ENCODE measurements around the gene GJE1. TPM values are rescaled to one million over a fixed set of nuclear protein-coding genes. Genes with fewer than 3 reads are reported as not detected.

The GJE1 gene
- total and polyA plus RNA-seq, 7 experiments from 2014 or later: not detected

DNA sequence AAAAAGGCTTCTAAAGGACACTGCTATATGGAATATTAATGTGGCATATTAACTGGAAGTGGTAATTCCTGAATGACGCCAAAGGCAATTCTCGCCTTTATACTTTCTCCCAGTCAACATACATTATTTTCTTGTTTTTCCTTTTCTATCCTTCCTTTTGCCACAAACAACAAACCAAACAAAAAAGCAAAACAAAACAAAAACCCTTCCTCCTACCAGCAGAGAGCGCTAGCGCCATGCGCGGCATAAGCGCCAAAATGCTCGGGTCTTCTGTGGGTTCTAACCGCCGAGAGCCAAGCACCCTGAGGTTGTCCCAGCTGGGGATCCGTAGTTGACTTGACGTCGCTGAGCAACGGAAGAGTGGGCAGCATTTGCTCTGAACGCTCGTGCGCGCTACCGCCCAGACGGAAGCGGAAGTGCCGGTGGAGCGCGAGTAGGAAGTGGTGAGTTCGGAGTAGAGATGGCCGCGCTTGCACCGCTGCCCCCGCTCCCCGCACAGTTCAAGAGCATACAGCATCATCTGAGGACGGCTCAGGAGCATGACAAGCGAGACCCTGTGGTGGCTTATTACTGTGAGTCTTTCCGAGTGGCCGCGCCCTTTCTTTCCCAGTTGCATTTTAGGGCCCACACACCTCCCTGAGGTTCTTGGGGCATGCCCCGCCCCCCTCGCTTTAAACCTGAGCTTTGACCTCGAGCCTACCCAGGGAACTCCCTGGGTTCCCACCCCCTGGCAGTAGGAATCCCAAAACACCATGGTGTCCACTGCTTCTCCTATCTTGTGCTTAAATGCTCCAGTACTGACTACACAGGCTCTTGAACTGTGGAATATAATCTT, 14.3 kb downstream of the GJE1 start, which contains the start of the genes NMBR and VTA1:
TSS of gene NMBR (minus strand) at position 295 of the 835 bp plus-strand sequence. CDS start 58,464 bp downstream, outside the sequence.
TSS of gene VTA1 (plus strand) at position 436 of the 835 bp plus-strand sequence. CDS start at position 461, 25 bp downstream.
- peak within 1 kb of the TSS; percentile 80 to 98 (median 94) for H3K27ac Mint-ChIP-seq
- peak within 1 kb of the TSS; percentile 88 to 98 (median 95) for H3K4me3 Mint-ChIP-seq
- peaks cover 0 to 14% (median 5%) of the 10 kb centered on the region in 5 donors for H3K36me3 Mint-ChIP-seq
- H3K4me1 ChIP-seq (ENCODE audit: control insufficient read depth in 2 of 2, insufficient read depth in 2 of 2, low read length in 2 of 2): peaks cover 22 to 25% of the 10 kb centered on the region in 2 donors
- POLR2A ChIA-PET: interaction anchor here (0.7 to 3.0 kb wide), 5 partner anchors 10 to 1697 kb away, joined by 3 to 14 read pairs (median 3); no protein-coding TSS in a partner anchor
- CTCF ChIA-PET: interaction anchor here (0.6 to 2.0 kb wide), 11 partner anchors 8 to 1792 kb away, joined by 3 to 7 read pairs (median 3); no protein-coding TSS in a partner anchor
- H3K4me1 Mint-ChIP-seq: peaks cover 36 to 73% (median 65%) of the 10 kb centered on the region in 7 donors
- H3K4me3 ChIP-seq (ENCODE audit: low read length): peak within 1 kb of the TSS; percentile 95
- intact Hi-C loops (cut with micrococcal nuclease): loop anchor here (1.0 to 10.0 kb wide), 22 partner anchors 60 to 1948 kb away; partner anchors contain the start of genes ADAT2 (in 2 of the 2), LTV1 (in 2 of the 2), PEX3 (in 2 of the 2) and AIG1 (in 1 of the 2)
- H3K27me3 Mint-ChIP-seq: peaks cover 0 to 2% (median 0%) of the 10 kb centered on the region in 5 donors
- peaks cover 0 to 4% (median 0%) of the 10 kb centered on the region in 11 donors for H3K9me3 Mint-ChIP-seq
- no peaks in the 10 kb centered on the region for H3K27me3 ChIP-seq (ENCODE audit: control insufficient read depth in 2 of 2, insufficient read depth in 2 of 2, low read length in 2 of 2)
- ATAC-seq (peak; percentile 99), DNase-seq (peak; percentile 81 to 98 (median 97))
- peaks cover 0 to 4% (median 0%) of the 10 kb centered on the region in 3 experiments for H3K36me3 ChIP-seq (ENCODE audit: control insufficient read depth in 2 of 3, insufficient read depth in 3 of 3, low read length in 3 of 3)
- H3K27ac ChIP-seq (ENCODE audit: low read depth, low read length): peak within 1 kb of the TSS; percentile 75
- H3K9me3 ChIP-seq (ENCODE audit: control insufficient read depth in 2 of 3, low read length in 3 of 3): no peaks in the 10 kb centered on the region

DNA sequence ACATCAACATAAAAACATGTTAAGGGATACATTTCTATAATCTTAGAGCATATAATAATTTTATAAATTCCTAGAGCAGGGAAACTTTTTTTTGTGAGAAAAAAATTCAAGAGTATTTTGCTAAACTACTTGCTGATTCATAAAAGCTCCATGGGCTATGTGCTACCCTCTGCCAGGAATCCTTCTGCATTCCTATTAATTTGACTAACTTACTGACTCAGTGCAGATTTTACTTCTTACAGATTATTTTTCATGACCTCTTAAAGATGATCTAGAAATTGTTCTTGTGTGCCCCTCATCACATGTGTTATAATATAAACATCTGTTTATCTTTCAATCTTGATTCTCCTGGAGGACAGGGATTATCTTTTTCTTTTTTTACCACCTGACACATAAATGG, 20.0 kb downstream of the GJE1 start:
- DNase-seq (no peak), ATAC-seq (no peak)
- Mint-ChIP-seq H3K9me3 (no peaks in the 10 kb centered on the region), H3K27me3 (no peaks in the 10 kb centered on the region), H3K27ac (peak overlapping the region in 4 of 9 donors; percentile 2 to 43 (median 21)), H3K4me3 (peak overlapping the region in 3 of 10 donors; percentile 4 to 47 (median 25)), H3K4me1 (peaks cover 45 to 92% (median 81%) of the 10 kb centered on the region in 7 donors), H3K36me3 (peaks cover 0 to 18% (median 5%) of the 10 kb centered on the region in 5 donors)
- peaks cover 14 to 20% of the 10 kb centered on the region in 2 donors for H3K4me1 ChIP-seq (ENCODE audit: control insufficient read depth in 2 of 2, insufficient read depth in 2 of 2, low read length in 2 of 2)
- H3K27ac ChIP-seq (ENCODE audit: low read depth, low read length): no peak overlapping the region
- H3K27me3 ChIP-seq (ENCODE audit: control insufficient read depth in 2 of 2, insufficient read depth in 2 of 2, low read length in 2 of 2): no peaks in the 10 kb centered on the region
- H3K9me3 ChIP-seq (ENCODE audit: control insufficient read depth in 2 of 3, low read length in 3 of 3): no peaks in the 10 kb centered on the region
- no peaks in the 10 kb centered on the region for H3K36me3 ChIP-seq (ENCODE audit: control insufficient read depth in 2 of 3, insufficient read depth in 3 of 3, low read length in 3 of 3)
- no peak overlapping the region for H3K4me3 ChIP-seq (ENCODE audit: low read length)
- ChIA-PET POLR2A (no interaction called here), CTCF (no interaction called here)
- intact Hi-C loops (cut with micrococcal nuclease): no loop called here

DNA sequence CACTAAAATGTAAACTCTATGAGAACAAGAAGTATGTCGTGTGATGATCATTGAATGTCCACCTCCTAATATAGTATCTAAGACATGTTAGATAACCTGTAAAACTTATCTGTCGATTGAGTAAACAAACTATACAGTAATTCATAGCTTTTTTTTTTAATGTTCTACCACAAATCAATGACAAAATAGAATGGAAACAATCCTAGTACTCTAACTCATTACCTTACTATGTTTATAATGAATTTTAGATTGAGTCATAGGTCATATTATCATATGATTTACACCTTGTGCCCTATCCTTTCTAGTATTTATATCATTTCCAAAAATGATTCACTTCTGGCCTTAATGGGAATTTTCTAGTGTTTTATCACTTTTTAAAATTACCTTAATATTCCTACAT, 20.5 kb downstream of the GJE1 start:
- DNase-seq (no peak), ATAC-seq (no peak)
- Histone ChIP-seq H3K27me3 (ENCODE audit: control insufficient read depth in 2 of 2, insufficient read depth in 2 of 2, low read length in 2 of 2) (no peaks in the 10 kb centered on the region), H3K4me3 (ENCODE audit: low read length) (no peak overlapping the region), H3K9me3 (ENCODE audit: control insufficient read depth in 2 of 3, low read length in 3 of 3) (no peaks in the 10 kb centered on the region), H3K36me3 (ENCODE audit: control insufficient read depth in 2 of 3, insufficient read depth in 3 of 3, low read length in 3 of 3) (no peaks in the 10 kb centered on the region), H3K27ac (ENCODE audit: low read depth, low read length) (no peak overlapping the region), H3K4me1 (ENCODE audit: control insufficient read depth in 2 of 2, insufficient read depth in 2 of 2, low read length in 2 of 2) (peaks cover 10 to 15% of the 10 kb centered on the region in 2 donors)
- CTCF ChIA-PET: interaction anchor here (1.5 kb wide), 1 partner anchor 11 kb away, joined by 4 read pairs; no protein-coding TSS in a partner anchor
- H3K27ac Mint-ChIP-seq: peak overlapping the region in 4 of 9 donors; percentile 2 to 43 (median 21)
- intact Hi-C loops (cut with micrococcal nuclease): no loop called here
- peaks cover 40 to 87% (median 77%) of the 10 kb centered on the region in 7 donors for H3K4me1 Mint-ChIP-seq
- no peaks in the 10 kb centered on the region for H3K27me3 Mint-ChIP-seq
- H3K9me3 Mint-ChIP-seq: no peaks in the 10 kb centered on the region
- H3K4me3 Mint-ChIP-seq: peak overlapping the region in 3 of 10 donors; percentile 4 to 47 (median 25)
- POLR2A ChIA-PET: no interaction called here
- peaks cover 0 to 18% (median 5%) of the 10 kb centered on the region in 5 donors for H3K36me3 Mint-ChIP-seq

DNA sequence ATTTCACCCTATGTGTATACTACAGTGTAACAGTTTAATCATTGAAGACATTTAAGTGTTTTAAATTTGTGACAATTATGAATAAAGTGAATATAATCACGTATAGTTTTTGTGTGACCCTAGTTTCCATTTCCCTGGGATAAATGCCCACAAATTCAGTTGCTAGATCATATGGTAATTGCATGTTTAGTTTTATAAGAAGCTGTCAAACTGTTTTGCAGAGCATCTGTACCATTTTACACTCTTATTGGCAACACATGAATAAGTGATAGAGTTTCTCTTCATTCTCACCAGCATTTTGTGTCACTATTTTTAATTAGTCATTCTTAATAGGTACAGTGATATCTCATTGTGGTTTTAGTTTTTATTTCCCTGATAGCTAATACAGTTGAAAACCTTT, 21.6 kb downstream of the GJE1 start:
- Mint-ChIP-seq H3K9me3 (no peaks in the 10 kb centered on the region), H3K4me3 (peak overlapping the region in 1 of 10 donors; percentile 4), H3K4me1 (peaks cover 33 to 81% (median 70%) of the 10 kb centered on the region in 7 donors), H3K27me3 (no peaks in the 10 kb centered on the region), H3K36me3 (peaks cover 0 to 17% (median 5%) of the 10 kb centered on the region in 5 donors), H3K27ac (peak overlapping the region in 4 of 9 donors; percentile 6 to 22 (median 16))
- no peak overlapping the region for H3K4me3 ChIP-seq (ENCODE audit: low read length)
- H3K27me3 ChIP-seq (ENCODE audit: control insufficient read depth in 2 of 2, insufficient read depth in 2 of 2, low read length in 2 of 2): no peaks in the 10 kb centered on the region
- H3K4me1 ChIP-seq (ENCODE audit: control insufficient read depth in 2 of 2, insufficient read depth in 2 of 2, low read length in 2 of 2): peaks cover 0 to 6% of the 10 kb centered on the region in 2 donors
- intact Hi-C loops (cut with micrococcal nuclease): no loop called here
- H3K27ac ChIP-seq (ENCODE audit: low read depth, low read length): no peak overlapping the region
- ATAC-seq: no peak
- DNase-seq: no peak
- ChIA-PET CTCF (interaction anchor here (0.7 to 1.6 kb wide), 3 partner anchors 10 to 233 kb away, joined by 4 to 7 read pairs (median 4); no protein-coding TSS in a partner anchor), POLR2A (no interaction called here)
- H3K36me3 ChIP-seq (ENCODE audit: control insufficient read depth in 2 of 3, insufficient read depth in 3 of 3, low read length in 3 of 3): no peaks in the 10 kb centered on the region
- H3K9me3 ChIP-seq (ENCODE audit: control insufficient read depth in 2 of 3, low read length in 3 of 3): no peaks in the 10 kb centered on the region

DNA sequence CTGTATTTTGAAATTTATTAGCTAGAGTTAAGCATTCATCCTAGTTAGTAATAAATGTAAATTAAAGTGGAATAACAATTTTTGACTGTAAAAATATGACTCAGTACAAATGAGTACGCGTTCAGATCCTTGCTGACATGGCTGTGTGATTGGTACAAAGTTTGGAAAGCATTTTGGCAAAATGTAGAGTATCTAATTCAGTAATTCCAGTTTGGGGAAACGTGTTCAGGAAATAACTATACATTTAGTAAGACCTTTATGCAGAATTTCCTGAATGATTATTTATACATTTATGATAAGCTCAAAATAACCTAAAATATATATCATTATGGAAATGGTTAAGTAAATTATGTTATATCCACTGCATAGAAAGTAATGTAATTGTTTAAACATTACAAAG, 22.4 kb downstream of the GJE1 start:
- no peaks in the 10 kb centered on the region for H3K36me3 ChIP-seq (ENCODE audit: control insufficient read depth in 2 of 3, insufficient read depth in 3 of 3, low read length in 3 of 3)
- H3K9me3 ChIP-seq (ENCODE audit: control insufficient read depth in 2 of 3, low read length in 3 of 3): no peaks in the 10 kb centered on the region
- Mint-ChIP-seq H3K27ac (peak overlapping the region in 3 of 9 donors; percentile 22 to 82 (median 52)), H3K27me3 (no peaks in the 10 kb centered on the region), H3K4me3 (no peak overlapping the region), H3K9me3 (no peaks in the 10 kb centered on the region), H3K4me1 (peaks cover 31 to 80% (median 68%) of the 10 kb centered on the region in 7 donors), H3K36me3 (peaks cover 0 to 18% (median 3%) of the 10 kb centered on the region in 5 donors)
- peaks cover 0 to 6% of the 10 kb centered on the region in 2 donors for H3K4me1 ChIP-seq (ENCODE audit: control insufficient read depth in 2 of 2, insufficient read depth in 2 of 2, low read length in 2 of 2)
- ATAC-seq (no peak), DNase-seq (no peak)
- no peak overlapping the region for H3K27ac ChIP-seq (ENCODE audit: low read depth, low read length)
- intact Hi-C loops (cut with micrococcal nuclease): loop anchor here in 1 of 2 donors (5.0 kb wide), 1 partner anchor 317 kb away; no protein-coding TSS in a partner anchor
- H3K27me3 ChIP-seq (ENCODE audit: control insufficient read depth in 2 of 2, insufficient read depth in 2 of 2, low read length in 2 of 2): no peaks in the 10 kb centered on the region
- H3K4me3 ChIP-seq (ENCODE audit: low read length): no peak overlapping the region
- ChIA-PET POLR2A (no interaction called here), CTCF (interaction anchor here (1.2 to 1.7 kb wide), 4 partner anchors 9 to 232 kb away, joined by 3 to 7 read pairs (median 5); no protein-coding TSS in a partner anchor)
